Lower leg skin (tissue), 4 donors: ENCODE measurements around the gene SUPT5H. TPM values are rescaled to one million over a fixed set of nuclear protein-coding genes. Genes with fewer than 3 reads are reported as not detected.

Experiments
- DNase-seq, 2 donors: peaks; one replicate each; pipeline ENCODE4 v3.0.0-alpha.2; 2019; ENCODE audit warnings: low spot score in 2 of 2
- H3K4me3 ChIP-seq: fragments of 200-600 bp; sonication (generic); 2 replicates; pipeline ENCODE4 v1.5.1; 2017; ENCODE audit warnings: mild to moderate bottlenecking, low read depth; ENCODE audit not compliant: poor library complexity, severe bottlenecking
- CTCF ChIP-seq, 3 donors: fragments of 450-650 bp; IDR thresholded peaks; one replicate each; pipeline ENCODE4 v1.5.1; 2016; ENCODE audit warnings: antibody characterized with exemption in 3 of 3, mild to moderate bottlenecking in 3 of 3, moderate library complexity in 2 of 3
- POLR2A ChIP-seq, 2 donors: fragments of 450-650 bp; IDR thresholded peaks; one replicate each; pipeline ENCODE4 v1.6.1; 2016 to 2017; ENCODE audit warnings: antibody characterized with exemption in 2 of 2, mild to moderate bottlenecking in 1 of 2, moderate library complexity in 1 of 2
- whole genome bisulfite sequencing, 2 donors: methylation state at CpG; one replicate each; pipeline ENCODE4 v1.1.5; 2018; 5-methylcytosine and 5-hydroxymethylcytosine counted together
- intact Hi-C: fragments of 100-400 bp; cut with DNase I; formaldehyde crosslinking; loops from one replicate; pipeline ENCODE4 v1.15.0; 2023; ENCODE audit warnings: low total_unique reads
- total RNA-seq, 4 donors: library from RNA; depleted of rRNA; stranded (reverse); fragments of >200 nt; gene quantifications; one replicate each; pipeline ENCODE4 v1.1.0, GENCODE V29; 2016

Gene SUPT5H
- total RNA-seq, 4 donors from 2014 or later, result 70.0 to 102 (median 77.3) TPM

DNA sequence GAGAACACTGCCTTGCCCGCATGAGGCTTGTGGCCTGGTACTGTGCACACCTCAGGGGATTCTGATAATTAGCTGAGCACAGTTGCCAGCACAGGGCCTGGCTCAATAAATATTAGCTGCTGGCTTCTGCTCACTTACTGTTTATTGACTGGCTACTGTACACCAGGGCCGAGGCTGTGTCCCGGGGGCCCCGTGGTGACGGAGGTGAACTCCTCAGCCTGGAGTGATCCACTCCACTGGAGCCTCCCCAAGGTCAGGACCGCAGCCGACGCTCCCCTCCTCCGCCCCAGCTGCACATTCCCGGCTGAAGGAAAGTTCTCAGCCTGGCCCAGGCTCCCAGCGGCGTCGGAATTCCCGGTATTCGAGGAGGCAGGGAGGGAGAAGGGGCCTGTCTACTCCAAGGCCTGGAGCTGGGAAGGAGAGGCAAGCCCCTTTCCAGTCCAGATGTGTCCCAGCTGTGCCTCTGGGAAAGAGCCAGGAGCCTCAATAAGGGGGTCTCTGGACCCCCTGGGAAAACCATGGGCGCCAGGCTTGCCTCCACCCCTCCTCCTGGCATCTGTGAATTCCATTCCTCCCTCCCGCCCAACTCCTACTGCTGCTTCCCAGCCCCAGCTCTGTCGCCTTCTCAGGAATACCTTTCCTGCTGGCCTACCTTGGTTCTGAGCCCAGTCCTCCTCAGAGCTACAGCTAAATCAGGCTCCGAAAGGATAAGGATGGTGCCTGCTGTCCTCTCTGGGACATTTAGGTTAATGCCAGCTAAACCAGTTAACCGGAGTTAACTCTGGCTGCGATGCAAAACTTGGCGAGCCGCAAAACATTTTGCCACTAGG is 16.9 kb upstream of the SUPT5H start:
- intact Hi-C loops, result no loop called here
- 20 to 46% methylated on average over 18 to 23 of the region's 23 CpGs for WGBS, 2 donors
- no peak overlapping the region for H3K4me3 ChIP-seq
- no peak for DNase-seq
- TF ChIP-seq CTCF (IDR thresholded peaks at IDR 0.05) (no peak), POLR2A (IDR thresholded peaks at IDR 0.05) (no peak)

- WGBS, 2 donors, result 55 to 68% methylated on average over 23 to 25 of the region's 25 CpGs
- intact Hi-C loops, result no loop called here
- DNase-seq, result peak in 1 of 2 donors; percentile 89
- H3K4me3 ChIP-seq, result no peak overlapping the region
- no peak for TF ChIP-seq POLR2A (IDR thresholded peaks at IDR 0.05)
- TF ChIP-seq CTCF (IDR thresholded peaks at IDR 0.05), result no peak
Observed at GRCh38 chr19:39430675-39431593, 14.4 kb upstream of the SUPT5H start.

GRCh38 chr19:39432677-39433025 is 12.7 kb upstream of the SUPT5H start:
- H3K4me3 ChIP-seq, result no peak overlapping the region
- TF ChIP-seq POLR2A (IDR thresholded peaks at IDR 0.05), result no peak
- no peak for TF ChIP-seq CTCF (IDR thresholded peaks at IDR 0.05)
- WGBS, 2 donors, result 92 to 96% methylated on average over 8 of the region's 8 CpGs
- intact Hi-C loops, result no loop called here
- DNase-seq, result no peak

DNA sequence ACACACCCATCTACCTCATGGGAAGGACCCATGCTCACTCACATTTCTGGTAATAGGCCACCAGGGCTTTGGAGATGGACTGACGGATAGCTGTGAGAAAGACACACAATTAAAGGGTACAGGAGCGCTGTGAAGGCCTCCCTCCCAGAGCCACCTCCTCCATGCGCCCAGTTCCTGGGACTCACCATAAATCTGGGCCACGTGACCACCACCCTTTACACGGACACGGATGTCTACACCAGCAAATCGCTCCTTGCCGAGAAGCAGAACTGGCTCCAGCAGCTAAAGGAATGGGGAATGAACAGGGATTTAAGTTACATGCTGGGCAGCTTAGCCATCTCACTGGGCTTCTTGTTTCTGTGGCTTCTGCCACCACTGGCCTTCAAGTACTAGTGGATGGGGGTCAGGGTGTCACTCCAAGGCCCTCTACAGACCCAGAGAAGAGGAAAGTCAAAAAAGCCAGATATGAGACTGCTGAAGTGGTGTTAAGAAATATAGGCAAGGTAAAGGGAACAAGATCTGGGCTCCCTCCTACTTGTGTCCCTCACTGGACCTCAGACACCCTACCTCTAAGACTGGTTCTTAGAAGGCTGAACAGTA is 11.8 kb upstream of the SUPT5H start:
- no peak for TF ChIP-seq CTCF (IDR thresholded peaks at IDR 0.05)
- no peak for TF ChIP-seq POLR2A (IDR thresholded peaks at IDR 0.05)
- 94 to 97% methylated on average over 8 of the region's 8 CpGs for WGBS, 2 donors
- no peak overlapping the region for H3K4me3 ChIP-seq
- no peak for DNase-seq
- intact Hi-C loops, result no loop called here

GRCh38 chr19:39434123-39435076 is 11.0 kb upstream of the SUPT5H start:
- WGBS, 2 donors, result 38 to 44% methylated on average over 10 of the region's 10 CpGs
- no peak for DNase-seq
- TF ChIP-seq CTCF (IDR thresholded peaks at IDR 0.05), result no peak
- TF ChIP-seq POLR2A (IDR thresholded peaks at IDR 0.05), result no peak
- intact Hi-C loops, result no loop called here
- H3K4me3 ChIP-seq, result peak overlapping the region; percentile 83
